Endothelial cell of umbilical vein (primary cell): ENCODE data around the gene PKMYT1. TPM values are rescaled to one million over a fixed set of nuclear protein-coding genes. Genes with fewer than 3 reads are reported as not detected.

ENCODE experiments used
- BruUV-seq: library from RNA; stranded (reverse); fragments of 400-500 nt; replicated peaks from 2 replicates; lab custom pipeline; 2021; lab: Mats Ljungman, UMichigan
- CTCF ChIA-PET: fragments of 300-600, 350-600 bp; sonication (Branson Sonifier 250); formaldehyde crosslinking; loops from one replicate; lab custom pipeline; 2021; ENCODE audit warnings: antibody characterized with exemption, inconsistent platforms; lab: Charles Lee
- POLR2A ChIA-PET: fragments of 300-600, 350-600 bp; sonication (Branson Sonifier 250); formaldehyde crosslinking; loops from one replicate; lab custom pipeline; 2021; ENCODE audit warnings: antibody characterized with exemption, inconsistent platforms; lab: Charles Lee
- DNase-seq: peaks from one replicate; pipeline ENCODE4 v3.0.0-alpha.2; 2011; ENCODE audit warnings: low read depth, low spot score
- FAIRE-seq: peaks from 2 replicates; lab custom pipeline; 2011; peaks lifted over from hg19 to GRCh38; lab: Jason Lieb, UNC
- H2AFZ ChIP-seq: 2 replicates; pipeline ENCODE4 v1.6.0; 2012; ENCODE audit warnings: low read depth, low read length, control low read depth, inconsistent platforms
- H3K27ac ChIP-seq: 2 replicates; pipeline ENCODE4 v1.5.1; 2011; ENCODE audit warnings: low read depth, mild to moderate bottlenecking, control low read depth, low read length, moderate library complexity; ENCODE audit not compliant: insufficient read depth
- H3K27me3 ChIP-seq, 2 experiments: 2 replicates each; pipeline versions ENCODE4 v1.6.0 to v1.6.1; 2011; ENCODE audit warnings: low read length in 2 of 2, mixed read lengths in 1 of 2; ENCODE audit not compliant: control insufficient read depth in 2 of 2, insufficient read depth in 2 of 2
- H3K36me3 ChIP-seq, 2 experiments: 2 replicates in 1 of 2; 3 replicates in 1 of 2; pipeline ENCODE4 v1.5.1; 2011; ENCODE audit warnings: low read length in 2 of 2, mild to moderate bottlenecking in 1 of 2, moderate library complexity in 1 of 2; ENCODE audit not compliant: control insufficient read depth in 2 of 2, insufficient read depth in 2 of 2; ENCODE audit errors: extremely low read depth in 1 of 2
- H3K4me1 ChIP-seq: 3 replicates; pipeline ENCODE4 v1.5.1; 2011; ENCODE audit warnings: mild to moderate bottlenecking, low read length; ENCODE audit not compliant: control insufficient read depth, insufficient read depth; ENCODE audit errors: extremely low read depth
- H3K4me2 ChIP-seq: 2 replicates; pipeline ENCODE4 v1.6.1; 2011; ENCODE audit warnings: low read length, control low read depth, mixed read lengths; ENCODE audit not compliant: insufficient read depth
- H3K4me3 ChIP-seq, 3 experiments: fragments of 200-600 bp in 1 of 3; sonication (generic), shearing (Covaris generic) in 1 of 3; replicated peaks in 1 of 3; 2 replicates each; pipeline ENCODE4 v1.5.1; 2011 to 2016; ENCODE audit warnings: control low read depth in 3 of 3, low read length in 3 of 3, mild to moderate bottlenecking in 2 of 3, inconsistent platforms in 1 of 3, low read depth in 1 of 3, moderate library complexity in 1 of 3; ENCODE audit not compliant: insufficient read depth in 1 of 3
- H3K79me2 ChIP-seq: 2 replicates; pipeline ENCODE4 v1.6.0; 2012; ENCODE audit warnings: low read length, inconsistent platforms; ENCODE audit not compliant: control insufficient read depth, insufficient read depth
- H3K9ac ChIP-seq: replicated peaks from 2 replicates; pipeline ENCODE3; 2011; ENCODE audit warnings: low read length, control low read depth; ENCODE audit not compliant: insufficient read depth; ENCODE audit errors: extremely low read depth
- H3K9me1 ChIP-seq: replicated peaks from 3 replicates; pipeline ENCODE4 v1.6.0; 2011; ENCODE audit warnings: mild to moderate bottlenecking, low read length; ENCODE audit not compliant: control insufficient read depth, insufficient read depth; ENCODE audit errors: extremely low read depth
- H3K9me3 ChIP-seq: replicated peaks from 2 replicates; pipeline ENCODE4 v1.5.1; 2012; ENCODE audit warnings: low read length, inconsistent platforms; ENCODE audit not compliant: control insufficient read depth, insufficient read depth
- H4K20me1 ChIP-seq: replicated peaks from 2 replicates; pipeline ENCODE3; 2011; ENCODE audit warnings: mild to moderate bottlenecking, low read length; ENCODE audit not compliant: control insufficient read depth, insufficient read depth; ENCODE audit errors: extremely low read depth
- CTCF ChIP-seq, 2 donors: IDR thresholded peaks; 1 replicate in 1 of 2; 2 replicates in 1 of 2; pipeline ENCODE4 v1.5.1; 2011; ENCODE audit warnings: low read length in 2 of 2, mild to moderate bottlenecking in 2 of 2, moderate library complexity in 2 of 2, control low read depth in 1 of 2, inconsistent platforms in 1 of 2, low read depth in 1 of 2; ENCODE audit not compliant: insufficient read depth in 1 of 2; ENCODE audit errors: extremely low read depth in 1 of 2
- EZH2 ChIP-seq: IDR thresholded peaks from 2 replicates; pipeline ENCODE4 v1.6.1; 2012; ENCODE audit warnings: borderline replicate concordance, low read depth, mild to moderate bottlenecking, moderate library complexity, low read length, inconsistent platforms; ENCODE audit not compliant: severe bottlenecking
- FOS ChIP-seq: IDR thresholded peaks from 2 replicates; pipeline ENCODE4 v1.6.1; 2011; ENCODE audit warnings: mild to moderate bottlenecking, low read length, moderate library complexity, borderline replicate concordance; ENCODE audit not compliant: insufficient read depth
- GATA2 ChIP-seq: IDR thresholded peaks from 2 replicates; pipeline ENCODE4 v1.7.0; 2011; ENCODE audit warnings: low read depth, mild to moderate bottlenecking, moderate library complexity, mixed read lengths, low read length; ENCODE audit not compliant: insufficient read length, insufficient read depth
- JUN ChIP-seq: IDR thresholded peaks from 2 replicates; pipeline ENCODE4 v1.6.1; 2011; ENCODE audit warnings: borderline replicate concordance, low read depth; ENCODE audit not compliant: insufficient read length, insufficient read depth
- MAX ChIP-seq: IDR thresholded peaks from 2 replicates; pipeline ENCODE4 v1.6.1; 2011; ENCODE audit not compliant: insufficient read depth, insufficient read length
- MYC ChIP-seq: IDR thresholded peaks from one replicate; pipeline ENCODE4 v1.6.1; 2011; ENCODE audit warnings: mild to moderate bottlenecking, low read depth, low read length
- POLR2A ChIP-seq: IDR thresholded peaks from 2 replicates; pipeline ENCODE4 v1.6.1; 2012; ENCODE audit warnings: low read depth, mild to moderate bottlenecking, control low read depth, low read length
- POLR2AphosphoS5 ChIP-seq: IDR thresholded peaks from 2 replicates; pipeline ENCODE4 v1.6.1; 2012; ENCODE audit warnings: low read depth, mild to moderate bottlenecking, control low read depth, low read length, moderate library complexity; ENCODE audit not compliant: insufficient read depth
- dilution Hi-C: fragments of 300-500 bp; cut with MboI; formaldehyde crosslinking; loops from one replicate; pipeline ENCODE4 v1.15.0; 2019; ENCODE audit warnings: low sequenced_read_pairs; ENCODE audit not compliant: extremely low pct_ligation_motif_present
- intact Hi-C: fragments of 100-400 bp; cut with micrococcal nuclease; formaldehyde crosslinking; loops from one replicate; pipeline ENCODE4 v1.10.0; 2022
- polyA plus RNA-seq, 4 experiments: library from polyadenylated mRNA; depleted of rRNA in 3 of 4; stranded (reverse) in 3 of 4; unstranded in 1 of 4; fragments of >200 nt; gene quantifications; 2 replicates each; pipeline versions ENCODE4 v1.2.1 to v1.2.3, GENCODE V29; 2011 to 2012; ENCODE audit warnings: missing spikeins in 1 of 4
- total RNA-seq: library from RNA; stranded (reverse); gene quantifications from 2 replicates; pipeline ENCODE4 v1.2.3, GENCODE V29; 2021

PKMYT1 gene
- total and polyA plus RNA-seq, 2 donors (not counting 3 experiments of a cell fraction or from before 2014, with no cell fraction given): 26.1 to 48.5 TPM

- peaks cover 0 to 38% of the 10 kb centered on the region in 2 experiments for H3K36me3 ChIP-seq
- no peak overlapping the region for H3K27ac ChIP-seq
- H3K9me1 ChIP-seq: no peaks in the 10 kb centered on the region
- CTCF ChIA-PET: no interaction called here
- H2AFZ ChIP-seq: no peak overlapping the region
- no peak for TF ChIP-seq POLR2A
- TF ChIP-seq CTCF (IDR thresholded peaks at IDR 0.05; ENCODE audit: extremely low read depth in 1 of 2, insufficient read depth in 1 of 2, low read depth in 1 of 2, low read length in 2 of 2): no peak
- no peak for TF ChIP-seq MYC
- TF ChIP-seq FOS: no peak
- no peak for TF ChIP-seq GATA2
- TF ChIP-seq POLR2AphosphoS5: no peak
- TF ChIP-seq EZH2: no peak
- no peak for TF ChIP-seq MAX
- TF ChIP-seq JUN: no peak
- no peak overlapping the region for H3K4me3 ChIP-seq
- no TSS peak for BruUV-seq
- no peaks in the 10 kb centered on the region for H3K9me3 ChIP-seq
- intact Hi-C loops: no loop called here
- no peaks in the 10 kb centered on the region for H3K27me3 ChIP-seq
- no peak overlapping the region for H3K4me2 ChIP-seq
- H4K20me1 ChIP-seq: no peaks in the 10 kb centered on the region
- no peaks in the 10 kb centered on the region for H3K79me2 ChIP-seq
- H3K9ac ChIP-seq: no peak overlapping the region
- FAIRE-seq: no peak
- no peak for DNase-seq
- dilution Hi-C loops: no loop called here
- POLR2A ChIA-PET: no interaction called here
- H3K4me1 ChIP-seq: no peaks in the 10 kb centered on the region
Observed at GRCh38 chr16:2934450-2934849, 45.8 kb downstream of the PKMYT1 start.
